GM18951 (cell line): ENCODE results near the gene OSBP2.

Source experiments
- POLR2A ChIP-seq: IDR thresholded peaks from 4 replicates; pipeline ENCODE4 v1.6.1; 2011; ENCODE audit warnings: mild to moderate bottlenecking; ENCODE audit not compliant: insufficient read length, insufficient read depth; ENCODE audit errors: extremely low read depth
- in situ Hi-C: fragments of 300-500 bp; cut with MboI; formaldehyde crosslinking; loops from one replicate; pipeline ENCODE4 v1.12.0; 2022; ENCODE audit warnings: low sequenced_read_pairs, mixed read lengths, inconsistent platforms; ENCODE audit not compliant: unreplicated experiment

OSBP2 gene

DNA sequence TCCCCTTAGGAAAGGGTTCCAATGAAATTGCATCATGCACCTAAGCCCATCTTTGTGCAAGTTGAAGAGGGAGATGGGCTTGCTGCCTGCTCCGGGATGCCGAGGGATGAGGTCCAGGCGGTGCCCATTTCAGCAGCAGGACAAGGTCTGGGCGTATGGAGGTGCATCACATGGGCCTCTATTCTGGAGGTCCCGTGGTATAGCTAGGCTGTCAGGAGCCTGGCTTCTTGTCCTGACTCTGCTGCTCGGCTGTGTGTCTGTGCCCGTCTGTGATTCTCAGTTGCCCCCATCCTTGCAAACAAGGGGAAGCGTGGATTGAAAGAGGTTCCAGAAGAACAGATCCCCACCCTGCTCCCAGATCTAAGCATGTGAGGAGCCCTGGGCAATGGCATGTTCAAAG lies 130.0 kb downstream of the OSBP2 start:
- in situ Hi-C loops, result no loop called here
- no peak for TF ChIP-seq POLR2A

DNA sequence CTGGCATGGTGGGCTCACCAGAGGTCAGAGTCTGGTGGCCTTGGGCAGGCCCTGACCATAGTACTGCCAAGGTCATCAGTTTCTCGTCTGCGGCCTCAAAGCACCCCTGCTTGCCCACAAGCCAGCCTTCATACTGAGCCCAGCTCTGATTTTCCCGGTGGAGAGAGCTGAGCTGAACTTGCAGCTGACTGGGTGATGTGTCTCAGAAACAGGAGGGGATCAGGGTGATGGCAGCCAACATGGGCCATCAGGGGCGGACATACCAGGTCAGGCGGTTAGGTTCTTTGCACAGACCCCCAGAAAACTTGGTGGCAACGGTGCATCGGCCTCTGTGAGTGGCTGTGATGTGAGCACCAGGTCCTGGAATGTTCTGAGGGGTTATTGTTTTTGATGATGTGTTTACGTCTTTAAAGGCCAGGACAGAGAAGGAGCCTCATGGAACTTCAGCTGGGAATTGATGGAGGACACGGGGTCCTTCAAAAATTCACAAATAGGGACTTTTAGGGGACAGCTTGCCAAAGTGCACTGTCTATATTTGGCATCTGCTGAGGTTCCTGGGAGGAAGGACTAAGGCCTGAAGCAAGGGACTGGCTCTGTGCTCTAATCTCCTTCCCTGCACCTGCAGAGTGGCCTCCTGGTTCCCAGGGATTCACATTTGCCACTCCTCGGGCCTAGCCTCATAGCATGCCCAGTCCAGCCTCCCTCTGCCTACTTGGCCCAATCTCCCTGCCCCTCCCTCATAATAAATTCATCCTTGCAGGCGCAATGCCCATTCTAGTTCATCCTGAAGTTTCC lies 131.2 kb downstream of the OSBP2 start:
- in situ Hi-C loops, result no loop called here
- no peak for TF ChIP-seq POLR2A

DNA sequence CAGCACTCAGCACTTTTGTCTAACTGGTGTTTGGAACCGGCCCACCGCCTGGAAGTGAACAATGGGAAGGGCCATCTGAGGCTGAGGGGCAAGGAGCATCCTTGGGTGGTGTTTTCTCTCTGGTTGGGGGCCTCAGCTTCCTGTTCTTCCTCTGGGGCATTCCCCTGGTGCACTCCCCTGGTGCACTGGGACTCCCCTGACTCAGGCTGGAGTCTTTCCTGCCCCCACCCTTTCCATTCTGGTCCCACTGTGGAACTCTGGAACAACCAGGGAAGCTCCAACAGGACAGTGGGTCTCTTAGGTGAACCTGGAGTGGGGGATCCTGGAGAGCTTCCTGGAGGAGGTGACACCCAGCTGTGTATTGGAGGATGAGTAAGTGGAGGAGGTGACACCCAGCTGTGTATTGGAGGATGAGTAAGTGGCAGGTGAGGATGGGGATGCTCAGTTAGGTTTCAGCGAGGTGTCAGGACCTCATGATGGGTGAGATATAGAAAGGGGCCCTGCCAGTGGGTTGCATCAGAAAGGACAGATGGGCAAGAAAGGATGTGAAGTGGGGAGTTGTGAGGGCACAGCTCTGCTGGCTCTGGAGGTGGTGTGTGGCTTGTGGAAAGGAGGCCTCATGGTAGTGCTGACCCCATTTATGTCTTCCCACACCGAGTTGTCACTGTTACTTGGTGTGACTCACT lies 132.1 kb downstream of the OSBP2 start:
- in situ Hi-C loops, result no loop called here
- TF ChIP-seq POLR2A, result no peak

DNA sequence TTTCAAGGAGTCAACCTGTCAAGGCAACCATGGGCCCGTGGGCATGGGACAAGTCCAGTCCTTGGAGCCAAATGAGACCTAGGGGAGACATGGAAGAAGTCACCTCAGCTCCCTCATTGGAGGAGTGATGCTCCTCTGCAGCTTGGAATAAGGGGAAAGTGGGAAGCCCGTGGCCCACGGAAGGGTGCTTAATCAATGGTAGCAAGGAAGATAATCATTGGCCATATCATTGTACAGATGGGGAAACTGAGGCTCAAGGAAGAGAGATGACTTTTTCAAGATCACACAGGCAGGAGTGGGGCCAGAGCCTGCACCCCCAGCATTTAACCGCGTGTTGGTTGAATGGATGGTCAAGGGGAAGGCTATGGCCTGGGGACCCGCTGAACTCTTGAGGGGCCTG lies 133.0 kb downstream of the OSBP2 start:
- in situ Hi-C loops, result no loop called here
- TF ChIP-seq POLR2A, result no peak

DNA sequence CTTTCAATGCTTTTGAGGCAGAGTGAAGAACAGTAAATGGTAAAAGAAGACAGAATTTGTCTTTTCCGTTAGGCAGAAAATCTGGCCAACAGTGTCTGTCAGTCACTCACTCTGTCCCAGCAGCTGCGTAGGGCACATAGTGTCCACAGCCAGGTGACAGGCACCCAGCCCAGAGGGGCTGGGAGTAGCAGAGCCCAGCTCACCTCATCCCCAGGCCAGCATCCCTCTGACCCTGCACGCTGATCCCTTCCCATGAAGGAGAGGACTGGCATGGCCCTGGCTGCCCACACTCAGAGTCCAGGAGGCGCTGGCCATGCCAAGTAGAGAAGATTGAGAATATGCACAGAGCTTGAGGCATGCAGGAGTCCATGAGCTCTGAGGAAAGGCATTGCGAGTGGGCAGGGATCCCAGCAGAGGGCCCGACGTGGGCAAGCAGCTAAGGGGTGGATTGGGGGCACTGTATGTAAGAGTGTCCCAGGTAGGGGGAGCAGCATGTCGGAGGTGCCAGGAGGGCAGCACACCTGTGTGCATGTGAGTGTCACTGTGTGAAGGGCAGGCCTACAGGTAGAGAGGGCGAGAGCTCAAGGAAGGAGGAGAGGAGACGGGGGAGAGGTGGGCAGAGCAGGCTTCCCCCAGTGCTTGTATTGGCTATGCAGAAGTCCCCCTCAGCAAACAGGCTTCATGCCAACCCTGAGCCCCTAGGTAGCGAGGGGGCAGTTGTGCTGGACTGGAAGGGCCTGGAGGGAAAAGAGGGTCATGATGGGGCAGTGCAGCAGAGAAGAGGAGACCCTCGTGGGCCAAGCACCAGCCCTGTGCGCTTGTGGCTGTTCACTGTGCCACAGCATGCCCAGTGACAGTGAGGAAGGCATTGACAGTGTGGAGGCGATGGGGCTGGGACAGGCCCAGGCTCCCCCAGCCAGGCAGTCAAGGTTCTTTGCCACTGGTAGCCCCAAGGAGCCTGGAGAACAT lies 133.8 kb downstream of the OSBP2 start:
- no peak for TF ChIP-seq POLR2A
- in situ Hi-C loops, result no loop called here

DNA sequence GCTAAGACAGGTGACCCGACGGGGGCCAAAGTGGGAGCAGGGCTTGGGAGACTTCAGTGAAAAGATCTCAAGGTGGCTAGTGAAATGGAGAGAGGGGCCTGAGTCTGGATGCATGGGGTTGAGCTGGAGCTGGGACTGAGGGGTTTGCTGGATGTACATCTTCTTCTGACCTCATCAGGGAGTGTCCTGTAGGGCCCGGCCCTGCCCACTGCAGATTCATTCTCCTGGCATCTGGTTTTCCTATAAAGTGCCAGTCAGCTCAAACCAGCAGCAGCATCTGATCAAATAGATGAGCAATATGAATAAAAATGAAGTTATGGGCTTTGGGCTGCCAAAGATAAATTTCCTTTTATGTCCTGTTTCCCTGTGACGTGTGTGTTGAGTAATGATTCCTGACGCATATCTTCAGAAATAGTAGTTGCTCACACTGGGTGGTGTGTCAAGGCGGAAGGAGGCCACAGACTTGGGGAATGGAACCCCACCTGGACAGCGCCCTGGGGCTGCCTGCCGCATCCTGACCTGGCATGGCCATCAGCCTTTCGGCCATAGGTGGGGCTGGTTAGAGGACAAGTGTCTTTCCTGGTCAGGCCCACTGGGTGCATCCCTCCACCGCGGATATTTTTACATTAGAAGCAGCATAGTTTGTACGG lies 135.4 kb downstream of the OSBP2 start:
- TF ChIP-seq POLR2A, result no peak
- in situ Hi-C loops, result no loop called here

- no peak for TF ChIP-seq POLR2A
- in situ Hi-C loops, result no loop called here
Observed at GRCh38 chr22:30830907-30831306, 136.2 kb downstream of the OSBP2 start.

GRCh38 chr22:30832407-30832987 lies 137.8 kb downstream of the OSBP2 start:
- TF ChIP-seq POLR2A, result no peak
- in situ Hi-C loops, result no loop called here

DNA sequence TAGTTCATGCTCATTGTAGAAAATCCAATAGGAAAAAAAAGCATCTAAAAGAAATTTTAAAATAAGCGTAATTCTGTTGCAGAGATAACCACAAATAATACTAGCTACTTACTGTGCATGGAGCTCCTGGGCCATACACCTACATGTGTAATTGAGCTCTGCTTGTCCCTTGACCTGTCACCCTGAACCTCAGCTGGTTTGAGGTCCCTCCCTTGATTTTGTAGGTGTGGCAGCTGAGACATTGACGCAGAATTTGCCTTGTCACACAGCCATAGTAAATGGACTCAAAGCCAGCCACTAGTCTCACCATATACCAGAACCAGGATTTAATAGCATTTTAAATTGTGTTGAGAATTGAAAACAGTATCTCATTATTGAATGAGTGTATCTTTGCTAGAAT lies 138.6 kb downstream of the OSBP2 start:
- TF ChIP-seq POLR2A, result no peak

DNA sequence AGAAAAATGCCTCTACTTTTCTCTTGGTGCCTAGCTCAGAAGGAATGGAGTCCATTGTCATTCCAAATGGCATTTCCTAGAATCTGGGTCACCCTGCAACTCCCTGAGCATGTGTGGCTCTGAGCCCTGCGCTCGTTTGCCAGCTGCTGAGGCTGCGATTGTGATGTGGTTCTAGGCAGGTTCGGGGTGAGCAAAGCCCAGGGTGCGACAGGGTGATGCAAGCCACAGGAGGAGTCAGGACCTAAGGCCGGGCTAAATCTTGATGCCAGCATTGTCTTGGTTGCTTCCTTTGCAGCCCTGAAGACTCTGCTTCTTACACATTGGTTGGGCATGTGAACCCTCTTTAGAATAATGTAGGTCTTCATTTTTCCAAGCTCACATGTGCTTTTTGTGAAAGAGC lies 142.9 kb downstream of the OSBP2 start:
- no peak for TF ChIP-seq POLR2A
- in situ Hi-C loops, result no loop called here

More for the DNA sequence above, 138.6 kb downstream of the OSBP2 start:
- in situ Hi-C loops, result no loop called here

DNA sequence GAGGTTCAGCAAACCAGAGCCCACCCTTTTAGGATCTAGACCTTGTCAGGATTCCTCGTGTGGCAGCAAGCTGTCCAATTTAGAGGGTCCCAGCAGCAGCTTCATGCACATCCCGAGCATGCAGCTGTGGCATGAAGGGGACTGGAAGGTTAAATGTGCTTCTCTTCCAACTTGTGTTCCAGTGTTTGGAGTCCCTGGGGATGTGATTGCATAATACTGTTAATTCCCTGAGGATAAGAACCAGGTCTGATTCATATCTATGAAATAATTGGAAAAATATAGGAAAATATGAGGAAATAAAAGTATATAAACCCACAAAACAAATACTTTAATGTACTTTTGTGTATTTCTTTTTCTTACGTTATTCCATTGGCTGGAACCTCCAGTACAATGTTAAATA lies 143.4 kb downstream of the OSBP2 start:
- in situ Hi-C loops, result no loop called here
- TF ChIP-seq POLR2A, result no peak

- in situ Hi-C loops, result no loop called here
- TF ChIP-seq POLR2A, result no peak
Observed at GRCh38 chr22:30841273-30841672, 146.6 kb downstream of the OSBP2 start.
